K562 (cell line): ENCODE data around the gene MEF2D. TPM values are rescaled to one million over a fixed set of nuclear protein-coding genes. Genes with fewer than 3 reads are reported as not detected.
A peak's percentile ranks its signal among the peaks of the same experiment; 100 is the strongest.

Experiments used
- ARID4B ChIP-seq: sonication (generic); formaldehyde crosslinking; IDR thresholded peaks from 2 replicates; pipeline ENCODE4 v1.8.0; 2022; ENCODE audit warnings: mild to moderate bottlenecking, missing genetic modification reagents
- BMI1 ChIP-seq: fragments of 150-350 bp; IDR thresholded peaks from 2 replicates; pipeline ENCODE4 v1.6.1; 2014; ENCODE audit warnings: low read length
- C11orf30 ChIP-seq: fragments of 450-650 bp; IDR thresholded peaks from 2 replicates; pipeline ENCODE4 v1.6.1; 2016; ENCODE audit warnings: low read depth, mild to moderate bottlenecking
- CGGBP1 ChIP-seq: fragments of 250-450 bp; sonication (Bioruptor Pico); IDR thresholded peaks from 2 replicates; pipeline ENCODE4 v1.9.0; 2021; ENCODE audit warnings: mild to moderate bottlenecking
- CREB5 ChIP-seq: fragments of 250-450 bp; sonication (Bioruptor Pico); IDR thresholded peaks from 2 replicates; pipeline ENCODE4 v1.5.0; 2020; ENCODE audit warnings: mild to moderate bottlenecking
- ELF2 ChIP-seq: fragments of 250-450 bp; sonication (Bioruptor Pico); IDR thresholded peaks from 2 replicates; pipeline ENCODE4 v1.5.0; 2021; ENCODE audit warnings: mild to moderate bottlenecking
- ETV5 ChIP-seq: sonication (generic); formaldehyde crosslinking; IDR thresholded peaks from 2 replicates; pipeline ENCODE4 v1.4.0; 2020; ENCODE audit warnings: low read depth, mild to moderate bottlenecking, missing genetic modification reagents
- FOXK2 ChIP-seq, 2 experiments: fragments of 450-650 bp; IDR thresholded peaks in 1 of 2; conservative IDR thresholded peaks in 1 of 2; 2 replicates each; pipeline ENCODE4 v1.6.1; 2016; ENCODE audit warnings: low read depth in 2 of 2, mild to moderate bottlenecking in 1 of 2
- MXI1 ChIP-seq: IDR thresholded peaks from 2 replicates; pipeline ENCODE4 v1.6.1; 2011; ENCODE audit warnings: low read depth, mild to moderate bottlenecking, improper control_type of control experiment, low read length
- SMAD3 ChIP-seq: fragments of 450-650 bp; formaldehyde crosslinking; conservative IDR thresholded peaks from 2 replicates; pipeline ENCODE4 v1.4.0; 2020; ENCODE audit warnings: mild to moderate bottlenecking
- SRF ChIP-seq, 2 experiments: fragments of 250-450, 450-650 bp in 1 of 2; sonication (Bioruptor Pico) in 1 of 2; sonication (generic) in 1 of 2; formaldehyde crosslinking; IDR thresholded peaks; 2 replicates each; pipeline versions ENCODE4 v1.5.0 to v1.5.1; 2020 to 2022; ENCODE audit warnings: mild to moderate bottlenecking in 1 of 2, missing genetic modification reagents in 1 of 2
- ZBTB43 ChIP-seq: sonication (generic); formaldehyde crosslinking; IDR thresholded peaks from 2 replicates; pipeline ENCODE4 v1.8.0; 2023; ENCODE audit warnings: mild to moderate bottlenecking, missing genetic modification reagents
- ZNF124 ChIP-seq: sonication (generic); formaldehyde crosslinking; IDR thresholded peaks from 2 replicates; pipeline ENCODE4 v1.8.1; 2022; ENCODE audit warnings: missing genetic modification reagents
- ZNF165 ChIP-seq: fragments of 250-450 bp; sonication (Bioruptor Pico); IDR thresholded peaks from 2 replicates; pipeline ENCODE4 v1.4.0; 2020; ENCODE audit warnings: borderline replicate concordance
- ZNF655 ChIP-seq: fragments of 250-450 bp; sonication (Bioruptor Pico); IDR thresholded peaks from 2 replicates; pipeline ENCODE4 v1.5.0; 2021
- polyA plus RNA-seq, 8 experiments: library from polyadenylated mRNA; depleted of rRNA in 4 of 8; stranded (reverse) in 5 of 8; unstranded in 3 of 8; fragments of >200 nt; fragmentation: Nextera tagmentation in 2 of 8; fragmentation: Illumina TruSeq in 1 of 8; extraction: Ambion mirVana in 2 of 8; extraction: Trizol in 1 of 8; gene quantifications; 2 replicates each; pipeline versions ENCODE4 v1.2.1 to v1.2.3, GENCODE V29; 2011 to 2014; ENCODE audit warnings: inconsistent platforms in 1 of 8, missing spikeins in 1 of 8
- total RNA-seq, 7 experiments: library from RNA; depleted of rRNA in 6 of 7; stranded (reverse); fragments of >200 nt in 6 of 7; fragmentation: Illumina TruSeq in 2 of 7; extraction: Trizol in 2 of 7; gene quantifications; 2 replicates each; pipeline versions ENCODE4 v1.2.1 to v1.2.3, GENCODE V29; 2011 to 2021; ENCODE audit warnings: low replicate concordance in 1 of 7

Gene MEF2D
- total and polyA plus RNA-seq, 9 of the 15 experiments (the other 6 are each of a cell fraction or from before 2014, with no cell fraction given): 0.10 to 19.5 (median 2.6) TPM

GRCh38 chr1:156504821-156505678 is 4.5 kb upstream of the MEF2D start (continued):
- TF ChIP-seq C11orf30 (peak; percentile 56; the same call in 1 of the 2 replicates), SRF (CRISPR knock-in tag; IDR thresholded peaks at IDR 0.05) (0 out of 4 replicates have a peak, but pooled peaks of 1 of the 2 experiments have one; percentile 21), SMAD3 (CRISPR knock-in tag) (no peak), FOXK2 (conservative IDR thresholded peaks at IDR 0.05 in 1 of 2, IDR thresholded peaks at IDR 0.05 in 1 of 2; ENCODE audit: low read depth in 2 of 2) (peak; percentile 58 to 72; a peak in 3 of 4 replicates), MXI1 (peak; percentile 67; the same call in 1 of the 2 replicates), BMI1 (no peak), ZNF165 (no peak), ETV5 (CRISPR knock-in tag) (peak; percentile 75; the same call in 1 of the 2 replicates), ZBTB43 (no peak), ARID4B (CRISPR knock-in tag) (peak; percentile 81), ZNF124 (CRISPR knock-in tag) (no peak), CREB5 (CRISPR knock-in tag) (no peak), CGGBP1 (CRISPR knock-in tag) (0 out of 2 replicates have a peak, but pooled peaks have one; percentile 53), ELF2 (CRISPR knock-in tag) (no peak), ZNF655 (CRISPR knock-in tag) (no peak)
